ENCODE data around the gene ATP6V0A1.

The ATP6V0A1 gene

DNA sequence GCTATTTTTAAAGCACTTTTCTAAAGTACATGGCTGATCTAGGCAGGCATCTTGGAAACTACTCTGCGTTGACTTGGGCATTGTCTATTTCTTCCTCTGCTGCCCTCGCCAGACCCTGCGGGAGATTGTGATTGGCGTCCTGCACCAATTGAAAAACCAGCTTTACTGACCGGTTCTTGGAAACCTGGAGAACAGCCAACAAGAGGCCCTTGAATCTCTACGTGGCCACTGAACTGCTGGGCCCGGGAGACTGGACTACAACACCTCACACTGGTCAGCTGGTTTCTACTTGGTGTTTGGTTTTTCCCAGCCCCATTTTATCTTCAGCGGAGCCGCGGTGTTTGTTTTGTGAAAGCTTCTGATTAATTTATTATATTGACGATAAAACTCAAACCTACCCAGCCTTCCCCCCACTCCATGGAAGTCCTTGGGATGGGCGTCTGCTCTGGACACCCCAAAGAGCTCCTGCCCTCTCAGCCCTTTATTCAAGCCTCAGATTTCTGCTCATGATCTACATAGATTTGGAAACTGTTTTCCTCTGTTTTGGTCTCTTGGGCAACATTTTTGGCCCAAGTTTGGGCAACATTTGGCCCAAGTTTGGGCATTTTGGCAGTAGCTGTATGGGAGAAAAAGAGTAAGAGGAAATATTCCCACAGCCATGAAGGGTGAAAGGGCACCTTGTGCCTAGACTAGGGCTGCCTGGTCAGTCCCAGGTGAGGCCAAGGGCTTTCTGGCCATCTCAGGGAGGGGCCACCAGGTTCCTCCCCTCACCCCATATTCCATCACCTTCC, 113.0 kb downstream of the ATP6V0A1 start:
- Histone ChIP-seq H3K4me1 (ENCODE audit: control insufficient read depth, insufficient read depth, low read length, unreplicated experiment) (peaks cover 22% of the 10 kb centered on the region), H3K79me2 (ENCODE audit: control insufficient read depth, insufficient read depth, low read length, unreplicated experiment) (peaks cover 62% of the 10 kb centered on the region), H2AFZ (ENCODE audit: low read length, unreplicated experiment) (no peak overlapping the region), H3K4me3 (ENCODE audit: low read depth, low read length) (no peak overlapping the region), H3K27ac (ENCODE audit: low read depth, low read length) (peak overlapping the region; percentile 12; the same call in 1 of the 2 replicates), H3K36me3 (ENCODE audit: insufficient read depth, low read length) (peaks cover 48% of the 10 kb centered on the region), H3K27me3 (ENCODE audit: insufficient read depth, low read length) (no peaks in the 10 kb centered on the region)
